ENCODE data around the gene MCEE.
"Not testable (repeated sequence)": the region's sequence is repeated elsewhere in the genome, so short reads cannot be mapped to it uniquely, and the experiment has no call there.

The MCEE gene

DNA sequence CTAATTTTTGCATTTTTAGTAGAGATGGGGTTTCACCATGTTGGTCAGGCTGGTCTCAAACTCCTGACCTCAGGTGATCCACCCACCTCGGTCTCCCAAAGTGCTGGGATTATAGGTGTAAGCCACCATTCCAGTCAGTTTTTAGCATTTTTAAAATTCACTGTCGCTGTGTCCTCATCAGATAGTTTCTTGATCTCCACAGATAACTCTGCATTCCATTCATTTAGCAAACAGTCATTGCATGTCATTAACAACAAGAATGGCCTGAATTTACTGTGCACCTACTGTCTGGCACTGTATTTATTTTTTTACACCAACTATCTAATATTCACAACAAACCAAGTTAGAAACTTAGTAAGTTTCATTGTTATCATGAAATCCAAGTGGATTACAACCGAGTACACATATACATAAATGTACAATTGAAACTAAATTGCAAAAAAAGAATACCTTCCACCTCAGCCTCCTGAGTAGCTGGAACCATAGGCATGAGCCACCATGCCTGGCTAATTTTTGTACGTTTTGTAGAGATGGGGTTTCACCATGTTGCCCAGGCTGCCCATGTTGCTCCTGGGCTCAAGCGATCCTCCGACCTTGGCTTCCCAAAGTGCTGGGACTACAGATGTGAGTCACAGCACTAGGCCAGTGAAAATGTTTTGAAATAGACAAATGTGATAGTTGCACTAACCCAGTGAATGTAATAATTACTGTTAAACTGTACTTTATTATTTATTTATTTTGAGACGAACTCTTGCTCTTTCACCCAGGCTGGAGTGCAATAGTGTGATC, 4.3 kb downstream of the MCEE start:
- no peak for DNase-seq

DNA sequence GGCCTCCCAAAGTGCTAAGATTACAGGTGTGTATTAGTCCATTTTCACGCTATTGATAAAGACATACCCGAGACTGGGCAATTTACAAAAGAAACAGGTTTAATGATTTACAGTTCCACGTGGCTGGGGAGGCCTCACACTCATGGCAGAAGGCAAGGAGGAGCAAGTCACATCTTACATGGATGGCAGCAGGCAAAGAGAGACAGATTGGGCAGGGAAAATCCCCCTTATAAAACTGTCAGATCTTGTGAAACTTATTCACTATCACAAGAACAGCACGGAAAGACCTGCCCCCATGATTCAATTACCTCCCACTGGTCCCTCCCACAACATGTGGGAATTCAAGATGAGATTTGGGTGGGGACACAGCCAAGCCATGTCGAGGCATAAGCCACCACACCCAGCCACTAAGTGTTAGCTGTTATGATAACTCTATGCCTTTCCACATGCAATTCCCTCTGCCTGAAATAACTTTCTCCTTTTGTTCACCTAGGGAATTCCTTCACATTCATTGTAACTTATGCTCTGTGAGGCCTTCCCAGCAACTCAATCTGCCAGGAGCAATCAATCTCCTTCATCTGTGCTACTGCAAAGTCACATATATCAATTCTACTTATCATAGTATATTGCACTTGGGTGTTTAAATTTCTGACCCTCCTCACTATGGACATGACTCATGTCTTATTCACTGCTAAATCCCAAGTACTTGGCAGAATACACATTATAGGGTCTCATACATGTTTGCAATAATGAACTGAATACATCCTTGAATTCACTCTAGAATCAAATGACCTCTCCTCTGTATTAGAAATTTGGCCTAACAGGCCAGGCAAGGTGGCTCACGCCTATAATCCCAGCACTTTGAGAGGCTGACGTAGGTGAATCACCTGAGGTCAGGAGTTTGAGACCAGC, 7.4 kb downstream of the MCEE start:
- DNase-seq = no peak

DNA sequence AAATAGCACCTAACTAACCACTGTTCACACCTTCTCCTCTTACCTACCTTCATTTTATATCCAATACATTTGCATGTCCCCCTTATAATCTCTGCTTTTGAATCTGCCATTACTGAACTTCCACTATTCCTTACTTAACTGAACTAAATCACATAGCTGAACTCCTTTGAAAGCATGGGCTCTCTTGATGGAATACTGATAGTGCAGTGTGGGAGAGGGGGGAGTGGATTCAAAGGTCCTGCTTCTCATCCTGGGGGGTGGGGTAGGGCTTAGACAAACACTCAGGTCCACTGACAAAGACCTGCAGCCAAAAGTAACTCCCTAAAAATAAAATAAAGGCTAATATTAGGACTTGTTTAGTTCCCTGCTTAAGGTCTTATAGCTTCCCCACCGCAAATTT, 8.6 kb downstream of the MCEE start:
- no peak for DNase-seq

DNA sequence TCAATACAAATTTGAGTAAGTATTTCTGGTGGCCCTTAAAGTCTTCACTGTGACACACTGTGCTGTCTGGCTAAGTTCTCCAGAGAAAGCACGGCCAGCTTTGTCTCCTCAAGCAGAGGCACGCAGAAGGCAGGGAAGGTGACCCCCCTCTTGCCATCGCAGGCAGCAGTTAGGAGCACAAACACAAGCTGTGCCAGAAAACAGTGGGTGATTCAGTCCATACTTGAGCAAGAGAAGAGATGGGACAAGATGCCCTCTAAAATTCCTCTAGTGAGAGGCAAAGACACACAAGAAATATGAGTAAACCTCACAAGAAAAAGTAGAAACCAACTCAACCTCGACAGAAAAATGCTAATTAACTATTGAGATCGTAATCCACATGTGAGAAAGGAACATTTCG, 9.8 kb downstream of the MCEE start:
- DNase-seq = no peak

DNA sequence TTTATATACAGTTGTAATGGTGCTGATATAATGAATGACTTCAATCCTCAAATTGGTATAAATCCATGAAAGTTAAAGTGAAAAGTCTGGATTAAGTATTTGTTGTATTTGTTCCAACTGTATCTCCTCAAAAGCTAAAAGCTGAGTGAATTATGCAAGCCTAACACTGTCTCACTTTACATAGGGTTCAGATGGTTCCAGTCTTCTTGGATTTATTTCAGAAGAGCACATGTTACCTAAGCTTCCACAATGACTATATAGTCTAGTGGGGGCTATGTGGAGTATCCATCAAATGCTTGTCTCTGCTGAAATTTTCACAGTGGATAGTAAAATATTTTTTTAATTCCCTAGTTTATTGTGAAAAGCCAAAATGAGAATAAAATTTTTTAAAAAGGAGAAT, 13.0 kb downstream of the MCEE start:
- DNase-seq = no peak

DNA sequence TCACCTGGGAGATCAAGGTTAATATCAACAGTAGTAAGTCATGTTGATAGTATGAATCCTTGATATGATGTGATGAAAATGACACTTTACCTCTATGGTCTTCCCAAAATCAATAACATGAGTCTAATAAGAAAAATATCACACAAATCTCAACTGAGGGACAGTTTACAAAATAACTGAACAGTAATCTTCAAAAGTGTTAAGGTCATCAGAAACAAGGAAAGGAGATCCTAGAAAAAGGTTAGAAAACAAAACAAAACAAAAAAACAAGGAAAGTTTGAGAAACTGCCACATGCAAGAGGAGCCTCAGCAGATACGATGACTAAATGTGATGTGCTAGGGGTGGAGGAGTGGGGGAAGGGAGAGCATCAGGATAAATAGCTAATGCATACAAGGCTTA, 16.2 kb downstream of the MCEE start:
- no peak for DNase-seq

DNA sequence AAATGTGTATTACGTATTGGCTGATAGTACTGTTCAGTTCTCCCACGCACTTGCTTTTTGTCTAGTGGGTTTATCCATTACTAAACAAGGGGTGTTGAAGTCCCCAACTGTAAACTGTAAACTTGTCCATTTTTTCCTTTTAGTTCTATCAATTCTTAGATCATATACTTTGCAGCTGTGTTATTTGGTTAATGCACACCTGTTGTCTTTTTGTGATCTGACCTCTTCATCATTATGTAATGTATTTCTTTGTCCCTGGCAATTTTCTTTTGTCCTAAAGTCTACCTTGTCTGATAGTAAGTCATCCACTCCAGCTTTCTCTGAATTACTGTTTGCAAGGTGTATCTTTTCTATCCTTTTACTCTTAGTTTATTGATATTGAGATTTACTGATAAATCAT, 21.9 kb downstream of the MCEE start:
- no peak for DNase-seq

DNA sequence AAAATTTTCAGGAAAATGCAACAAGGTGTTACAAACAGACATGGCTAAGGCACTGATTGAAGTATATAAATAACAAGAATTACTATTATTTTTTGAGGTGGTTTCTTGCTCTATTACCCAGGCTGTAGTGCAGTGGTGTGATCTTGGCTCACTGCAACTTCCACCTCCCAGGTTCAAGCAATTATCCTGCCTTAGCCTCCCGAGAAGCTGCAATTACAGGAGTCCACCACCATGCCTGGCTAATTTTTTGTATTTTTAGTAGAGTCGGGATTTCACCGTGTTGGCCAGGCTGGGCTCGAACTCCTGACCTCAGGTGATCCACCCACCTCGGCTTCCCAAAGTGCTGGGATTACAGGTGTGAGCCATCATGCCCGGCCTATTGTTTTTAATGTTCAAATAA, 23.6 kb downstream of the MCEE start:
- DNase-seq = not testable (repeated sequence)

DNA sequence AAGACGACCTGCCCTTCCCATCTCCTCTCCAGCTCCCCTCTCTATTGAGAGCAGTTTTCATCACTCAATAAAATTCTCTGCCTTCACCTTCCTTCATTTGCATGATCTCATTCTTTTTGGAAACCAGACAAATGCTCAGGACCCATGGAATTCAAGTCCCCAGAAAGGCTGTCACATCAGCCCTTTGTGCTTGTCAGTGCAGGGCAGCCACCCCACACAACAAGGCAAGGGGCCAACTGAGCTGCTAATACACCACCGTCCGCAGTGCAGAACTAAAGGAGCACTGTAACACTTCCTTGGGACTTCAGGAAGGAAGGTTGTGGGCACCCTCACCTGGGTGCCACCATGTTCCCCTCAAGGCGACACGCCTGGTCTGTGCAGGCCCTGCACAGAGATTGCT, 26.2 kb downstream of the MCEE start:
- no peak for DNase-seq

DNA sequence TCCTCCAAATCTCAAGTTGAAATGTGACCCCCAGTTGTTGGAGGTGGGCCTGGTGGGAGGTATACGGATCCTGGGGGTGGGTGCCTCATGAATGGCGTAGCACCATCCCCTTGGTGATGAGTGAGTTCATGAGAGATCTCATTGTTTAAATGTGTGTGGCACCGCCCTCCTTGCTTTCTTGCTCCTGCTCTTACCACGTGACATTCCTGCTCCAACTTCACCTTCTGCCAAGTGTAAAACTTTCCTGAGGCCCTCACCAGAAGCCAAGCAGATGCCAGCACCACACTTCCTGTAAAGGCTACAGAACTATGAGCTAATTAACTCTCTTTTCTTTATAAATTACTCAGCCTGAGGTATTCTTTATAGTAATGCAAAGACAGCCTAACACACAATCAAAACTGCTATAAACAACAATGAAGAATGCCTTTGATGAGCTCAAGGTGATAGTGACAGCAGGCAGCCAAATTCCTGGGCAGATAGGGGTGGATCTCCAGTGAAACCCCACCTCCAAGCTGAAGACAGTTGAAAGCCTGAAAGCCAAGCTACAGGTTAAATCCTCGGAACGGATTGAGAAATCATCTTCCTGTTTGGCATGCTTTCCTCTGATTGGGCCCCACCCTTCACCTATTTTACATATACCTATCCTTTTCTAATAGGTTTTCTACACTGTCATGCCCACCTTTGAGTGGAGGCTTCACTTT, 26.9 kb downstream of the MCEE start:
- DNase-seq = no peak

DNA sequence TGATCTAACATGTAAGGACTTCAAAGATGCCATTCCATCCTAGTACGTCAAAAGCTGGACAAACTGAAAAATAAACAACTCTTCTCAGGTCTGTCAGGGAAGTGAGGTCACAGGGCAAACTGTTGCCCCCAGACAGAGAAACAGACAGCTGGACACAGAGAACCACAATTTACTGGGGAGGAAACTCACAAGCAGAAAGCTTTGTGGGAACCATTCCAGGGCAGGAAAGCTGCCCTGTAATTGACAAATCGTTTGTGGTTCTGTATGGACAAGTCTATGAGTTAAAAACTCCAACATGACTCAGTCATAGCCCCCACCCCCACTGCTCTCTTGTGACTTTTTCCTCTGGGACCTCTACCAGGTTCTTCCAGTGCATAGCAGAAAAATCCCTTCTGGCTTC, 28.4 kb downstream of the MCEE start:
- DNase-seq = no peak

DNA sequence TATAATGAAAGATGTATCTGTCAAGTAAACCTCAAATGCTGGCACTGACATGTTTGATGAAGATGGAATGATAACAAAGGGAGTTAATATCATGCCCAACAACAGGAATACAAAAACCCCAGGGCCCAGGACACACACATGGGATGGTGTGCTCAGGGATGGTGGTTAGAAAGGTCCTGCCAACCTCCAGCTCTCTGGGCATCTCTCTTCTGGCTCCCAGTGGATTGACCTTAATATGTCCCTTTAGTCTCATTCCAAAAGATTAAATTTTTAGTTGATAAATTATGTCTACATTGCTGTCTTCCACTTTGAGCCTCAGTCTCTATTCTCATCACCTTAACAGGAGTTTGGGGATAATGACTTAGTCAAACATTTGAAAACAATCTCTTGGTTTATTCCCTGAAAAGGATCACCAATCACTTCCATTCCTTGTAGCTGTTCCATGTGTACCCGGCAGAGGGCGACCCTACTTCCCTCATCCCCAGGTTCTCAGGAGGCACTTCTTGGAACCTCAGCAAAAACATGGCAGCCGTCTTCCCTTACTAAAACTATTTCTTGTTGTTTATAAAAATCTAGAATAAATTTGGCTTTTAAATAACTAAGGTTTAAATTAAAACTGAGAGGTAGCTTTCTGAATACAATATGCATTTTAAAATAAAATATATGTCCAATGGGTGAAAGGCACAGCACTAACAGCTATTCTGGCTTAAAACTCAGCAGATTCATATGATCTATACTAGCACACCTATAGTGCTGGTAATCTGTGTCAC, 29.6 kb downstream of the MCEE start:
- no peak for DNase-seq

DNA sequence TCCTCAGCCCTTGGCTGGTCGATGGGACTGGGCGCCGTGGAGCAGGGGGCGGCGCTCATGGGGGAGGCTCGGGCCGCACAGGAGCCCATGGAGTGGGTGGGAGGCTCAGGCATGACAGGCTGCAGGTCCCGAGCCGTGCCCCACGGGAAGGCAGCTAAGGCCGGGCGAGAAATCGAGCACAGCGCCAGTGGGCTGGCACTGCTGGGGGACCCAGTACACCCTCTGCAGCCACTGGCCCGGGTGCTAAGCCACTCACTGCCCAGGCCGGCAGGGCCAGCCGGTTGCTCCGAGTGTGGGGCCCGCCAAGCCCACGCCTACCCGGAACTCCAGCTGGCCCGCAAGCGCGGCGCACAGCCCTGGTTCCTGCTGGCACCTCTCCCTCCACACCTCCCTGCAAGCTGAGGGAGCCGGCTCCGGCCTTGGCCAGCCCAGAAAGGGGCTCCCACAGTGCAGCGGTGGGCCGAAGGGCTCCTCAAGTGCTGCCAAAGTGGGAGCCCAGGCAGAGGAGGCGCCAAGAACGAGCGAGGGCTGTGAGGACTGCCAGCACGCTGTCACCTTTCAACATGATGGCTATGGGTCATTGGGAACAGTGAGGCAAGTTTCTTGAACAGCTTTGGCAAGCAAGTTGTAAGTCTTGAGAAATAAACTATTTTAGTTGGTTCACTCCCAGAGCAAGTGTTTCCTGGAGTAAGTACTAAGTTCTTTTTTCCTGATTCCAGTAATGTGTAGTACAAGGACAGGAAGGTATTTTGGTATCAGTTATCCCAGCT, 37.4 kb downstream of the MCEE start:
- DNase-seq = not testable (repeated sequence)

DNA sequence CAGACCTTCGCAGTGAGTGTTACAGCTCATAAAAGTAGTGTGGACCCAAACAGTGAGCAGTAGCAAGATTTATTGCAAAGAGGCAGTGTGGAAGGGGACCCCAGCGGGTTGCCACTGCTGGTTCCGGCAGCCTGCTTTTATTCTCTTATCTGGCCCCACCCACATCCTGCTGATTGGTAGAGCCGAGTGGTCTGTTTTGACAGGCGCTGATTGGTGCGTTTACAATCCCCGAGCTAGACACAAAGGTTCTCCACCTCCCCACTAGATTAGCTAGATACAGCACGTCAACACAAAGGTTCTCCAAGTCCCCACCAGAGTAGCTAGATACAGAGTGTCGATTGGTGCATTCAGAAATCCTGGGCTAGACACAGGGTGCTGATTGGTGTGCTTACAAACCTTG, 38.2 kb downstream of the MCEE start:
- DNase-seq = not testable (repeated sequence)

DNA sequence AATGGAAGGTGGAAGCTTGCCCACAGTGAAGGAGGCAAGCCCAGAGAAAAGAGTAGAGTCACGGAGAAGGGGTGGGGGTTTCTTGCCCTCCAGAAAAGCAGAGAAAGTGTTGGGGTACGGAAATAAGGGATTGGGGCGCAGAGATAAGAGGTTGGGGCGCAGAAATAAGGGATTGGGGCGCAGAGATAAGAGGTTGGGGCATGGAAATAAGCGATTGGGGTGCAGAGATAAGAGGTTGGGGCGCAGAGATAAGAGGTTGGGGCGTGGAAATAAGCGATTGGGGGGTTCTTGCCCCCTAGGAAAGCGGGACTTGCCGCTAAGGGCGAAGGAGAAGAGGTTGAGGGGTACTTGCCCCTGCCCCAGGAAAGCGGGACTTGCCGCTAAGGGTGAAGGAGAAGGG, 40.6 kb downstream of the MCEE start:
- DNase-seq = not testable (repeated sequence)

DNA sequence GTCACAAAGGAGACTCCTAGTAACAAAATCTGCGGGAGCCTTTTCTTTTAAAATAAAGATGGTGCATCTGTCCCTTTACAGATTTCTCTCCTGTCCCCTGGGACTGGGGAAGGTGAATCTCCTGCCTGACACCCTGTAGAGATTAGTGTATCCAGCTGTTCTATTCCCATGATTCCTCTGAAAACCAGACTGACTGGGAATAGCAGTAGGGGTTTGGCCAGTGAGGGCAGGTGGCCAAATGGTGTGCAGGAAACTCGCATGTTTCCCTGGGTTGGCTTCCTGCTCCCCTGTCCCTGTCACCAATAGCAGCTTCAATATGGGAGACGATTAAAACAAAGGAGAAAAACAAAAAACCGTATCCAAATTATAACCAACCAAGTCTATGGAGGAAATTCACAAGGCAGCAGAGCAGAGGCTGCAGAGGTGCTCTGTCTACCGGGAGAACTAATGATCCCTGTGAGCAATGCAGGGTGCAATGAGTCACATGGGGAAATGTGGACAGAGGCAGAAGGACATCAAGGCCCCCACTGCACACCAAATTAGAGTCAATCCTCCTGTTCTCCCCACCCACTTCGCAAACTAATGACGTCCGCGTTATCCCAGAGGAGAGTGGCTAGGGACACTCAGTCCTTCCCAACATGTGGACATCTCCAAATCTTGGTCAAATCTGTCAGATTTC, 44.6 kb downstream of the MCEE start:
- DNase-seq = not testable (repeated sequence)

DNA sequence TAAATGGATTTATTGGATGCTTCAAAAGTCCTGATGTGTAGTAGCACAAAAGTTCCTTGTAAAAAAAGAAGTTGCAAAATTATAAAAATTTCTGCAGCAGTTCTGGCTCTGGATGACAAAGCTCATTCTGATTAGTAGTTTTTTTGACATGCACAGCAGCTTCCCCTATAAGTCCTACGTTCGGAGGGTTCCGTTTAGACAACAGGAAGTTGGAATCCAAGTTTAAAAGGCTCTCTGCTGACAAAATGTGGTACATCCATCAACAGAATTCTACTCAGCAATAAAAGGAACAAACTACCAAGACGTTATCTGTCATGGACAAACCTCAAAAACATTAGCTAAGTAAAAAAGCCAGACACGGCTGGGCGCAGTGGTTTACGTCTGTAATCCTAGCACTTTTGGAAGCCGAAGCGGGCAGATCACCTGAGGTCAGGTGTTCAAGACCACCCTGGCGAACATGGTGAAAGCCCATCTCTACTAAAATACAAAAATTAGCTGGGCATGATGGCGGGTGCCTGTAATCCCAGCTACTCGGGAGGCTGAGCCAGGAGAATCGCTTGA, 46.2 kb downstream of the MCEE start:
- DNase-seq = not testable (repeated sequence)

DNA sequence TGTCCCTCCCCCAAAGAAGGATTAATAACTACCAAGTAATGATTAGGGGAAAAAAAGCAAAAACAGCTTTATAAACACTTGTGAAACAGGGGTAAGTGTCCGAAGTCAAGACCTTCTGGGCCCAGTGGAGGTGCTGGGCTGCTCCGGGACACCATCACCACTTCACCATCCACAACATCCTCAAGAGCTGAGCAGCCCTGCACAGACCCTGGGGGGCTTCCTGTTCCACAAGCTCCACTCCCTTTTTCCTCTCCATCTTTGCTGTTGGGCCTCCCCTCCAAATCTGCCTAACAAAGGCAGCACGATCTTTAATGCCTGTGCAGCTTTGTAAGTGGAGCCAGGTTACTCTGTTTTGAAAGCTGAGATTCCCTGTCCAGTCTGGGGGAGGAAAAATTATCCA, 46.7 kb downstream of the MCEE start:
- DNase-seq = not testable (repeated sequence)

DNA sequence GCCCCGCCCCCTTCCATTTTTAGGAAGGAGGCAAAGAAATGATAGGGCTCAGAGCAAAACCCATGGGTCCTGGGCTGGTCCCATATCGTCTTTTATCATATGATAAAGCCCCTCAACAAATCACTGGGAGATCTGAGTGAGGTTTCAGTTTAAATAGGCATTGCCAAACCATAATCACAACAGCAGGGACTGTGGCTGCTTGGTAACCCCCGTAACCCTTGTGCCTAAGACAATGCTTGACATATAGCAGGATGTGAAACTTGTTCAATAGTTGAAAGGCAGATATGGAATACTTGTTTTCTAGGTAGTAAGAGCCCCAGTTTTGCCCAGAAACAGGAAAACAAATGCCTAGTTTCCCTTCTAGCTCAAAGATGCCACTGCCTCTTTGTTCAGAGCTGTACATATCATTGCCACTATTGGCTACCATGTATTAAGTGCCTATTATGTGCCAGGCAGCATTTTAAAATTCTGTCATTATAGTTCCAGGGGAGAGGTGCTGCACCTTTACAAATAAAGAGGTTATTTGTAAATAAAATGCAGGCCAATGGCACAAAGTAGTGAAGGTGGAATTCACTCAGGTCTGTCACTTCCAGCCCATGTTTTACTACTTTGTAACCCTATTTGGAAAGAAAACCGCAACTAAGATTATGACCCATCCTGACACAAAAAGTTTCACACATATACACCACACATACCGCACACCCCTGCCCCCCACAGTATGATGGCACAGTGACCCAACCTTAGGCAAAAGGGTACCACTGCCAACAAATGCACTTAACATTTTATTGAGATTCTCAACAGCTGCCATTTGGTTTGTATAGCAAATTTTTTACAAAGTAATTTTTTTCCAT, 47.4 kb downstream of the MCEE start:
- no peak for DNase-seq

DNA sequence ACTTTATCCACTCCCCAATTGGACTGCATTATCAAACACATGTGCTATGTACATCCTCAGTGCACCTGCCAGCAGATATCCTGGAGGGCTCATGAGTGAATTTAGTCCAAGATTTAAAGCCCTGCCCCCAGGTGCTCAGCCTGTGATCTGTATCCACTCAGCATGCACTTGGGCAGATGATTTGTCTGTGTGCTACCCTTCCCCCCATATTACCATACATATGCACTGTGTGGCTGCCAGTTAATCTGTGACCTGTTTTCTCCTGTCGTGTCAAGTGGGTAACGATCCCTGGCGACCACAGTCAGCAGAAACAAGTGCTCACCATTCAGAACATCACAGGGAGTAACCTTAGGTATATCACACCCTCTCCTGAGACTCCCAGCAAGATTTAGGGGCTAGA, 51.4 kb downstream of the MCEE start:
- no peak for DNase-seq

Measured in NCI-H1048 (cell line).